Measurements from ENCODE around the gene ATF6. TPM values are rescaled to one million over a fixed set of nuclear protein-coding genes. Genes with fewer than 3 reads are reported as not detected.

The ATF6 gene
- total RNA-seq, 2 experiments from 2014 or later = 23.5 to 24.6 TPM

GRCh38 chr1:161726473-161727255 is 39.5 kb upstream of the ATF6 start:
- Mint-ChIP-seq H3K9me3 (no peaks in the 10 kb centered on the region), H3K4me3 (peak overlapping the region; percentile 76), H3K27ac (peak overlapping the region; percentile 11), H3K4me1 (ENCODE audit: low read depth) (peaks cover 46% of the 10 kb centered on the region), H3K36me3 (ENCODE audit: low read depth) (no peaks in the 10 kb centered on the region), H3K27me3 (ENCODE audit: low read depth) (peaks cover 7% of the 10 kb centered on the region)
- intact Hi-C loops (cut with micrococcal nuclease) = loop anchor here (2.0 kb wide), 1 partner anchor 14 kb away; no protein-coding TSS in a partner anchor
- peak; percentile 69 for DNase-seq
- CTCF ChIA-PET = interaction anchor here (1.2 to 8.2 kb wide), 3 partner anchors 13 to 239 kb away, joined by 4 to 76 read pairs (median 5); partner anchors contain the start of gene DUSP12

- Mint-ChIP-seq H3K27me3 (ENCODE audit: low read depth) (peaks cover 4% of the 10 kb centered on the region), H3K36me3 (ENCODE audit: low read depth) (no peaks in the 10 kb centered on the region), H3K4me1 (ENCODE audit: low read depth) (peaks cover 42% of the 10 kb centered on the region), H3K27ac (no peak overlapping the region), H3K9me3 (no peaks in the 10 kb centered on the region), H3K4me3 (peak overlapping the region; percentile 76)
- CTCF ChIA-PET = interaction anchor here (1.2 to 8.2 kb wide), 3 partner anchors 13 to 240 kb away, joined by 4 to 76 read pairs (median 5); partner anchors contain the start of gene DUSP12
- peak; percentile 38 for DNase-seq
- intact Hi-C loops (cut with micrococcal nuclease) = loop anchor here (2.0 kb wide), 1 partner anchor 13 kb away; no protein-coding TSS in a partner anchor
Measured at GRCh38 chr1:161727256-161727924, 38.7 kb upstream of the ATF6 start.

- H3K4me1 Mint-ChIP-seq (ENCODE audit: low read depth) = peaks cover 42% of the 10 kb centered on the region
- peaks cover 6% of the 10 kb centered on the region for H3K27me3 Mint-ChIP-seq (ENCODE audit: low read depth)
- no peak for DNase-seq
- intact Hi-C loops (cut with micrococcal nuclease) = no loop called here
- no peak overlapping the region for H3K4me3 Mint-ChIP-seq
- no peaks in the 10 kb centered on the region for H3K36me3 Mint-ChIP-seq (ENCODE audit: low read depth)
- CTCF ChIA-PET = interaction anchor here (8.2 kb wide), 1 partner anchor 11 kb away, joined by 76 read pairs; no protein-coding TSS in a partner anchor
- H3K9me3 Mint-ChIP-seq = no peaks in the 10 kb centered on the region
- H3K27ac Mint-ChIP-seq = peak overlapping the region; percentile 4
Measured at GRCh38 chr1:161728376-161729226, 37.5 kb upstream of the ATF6 start.

- peaks cover 42% of the 10 kb centered on the region for H3K4me1 Mint-ChIP-seq (ENCODE audit: low read depth)
- peak overlapping the region; percentile 21 for H3K27ac Mint-ChIP-seq
- H3K27me3 Mint-ChIP-seq (ENCODE audit: low read depth) = peaks cover 6% of the 10 kb centered on the region
- no peak overlapping the region for H3K4me3 Mint-ChIP-seq
- no peaks in the 10 kb centered on the region for H3K36me3 Mint-ChIP-seq (ENCODE audit: low read depth)
- intact Hi-C loops (cut with micrococcal nuclease) = loop anchor here (1.0 to 2.0 kb wide), 4 partner anchors 14 to 118 kb away; partner anchors contain the start of genes DUSP12 and FCRLA
- DNase-seq = peak; percentile 62
- CTCF ChIA-PET = interaction anchor here (0.8 to 8.2 kb wide), 2 partner anchors 10 to 243 kb away, joined by 4 to 76 read pairs; no protein-coding TSS in a partner anchor
- H3K9me3 Mint-ChIP-seq = no peaks in the 10 kb centered on the region
Measured at GRCh38 chr1:161730050-161730564, 36.0 kb upstream of the ATF6 start.

- peaks cover 39% of the 10 kb centered on the region for H3K4me1 Mint-ChIP-seq (ENCODE audit: low read depth)
- CTCF ChIA-PET = interaction anchor here (8.2 kb wide), 1 partner anchor 9 kb away, joined by 76 read pairs; no protein-coding TSS in a partner anchor
- H3K36me3 Mint-ChIP-seq (ENCODE audit: low read depth) = no peaks in the 10 kb centered on the region
- H3K4me3 Mint-ChIP-seq = no peak overlapping the region
- peaks cover 2% of the 10 kb centered on the region for H3K27me3 Mint-ChIP-seq (ENCODE audit: low read depth)
- H3K9me3 Mint-ChIP-seq = no peaks in the 10 kb centered on the region
- DNase-seq = no peak
- intact Hi-C loops (cut with micrococcal nuclease) = loop anchor here (2.0 kb wide), 1 partner anchor 24 kb away; the partner anchor contains the start of gene FCRLA
- no peak overlapping the region for H3K27ac Mint-ChIP-seq
Measured at GRCh38 chr1:161731241-161731640, 34.9 kb upstream of the ATF6 start.

GRCh38 chr1:161731981-161732718 is 34.0 kb upstream of the ATF6 start:
- Mint-ChIP-seq H3K4me3 (no peak overlapping the region), H3K4me1 (ENCODE audit: low read depth) (peaks cover 44% of the 10 kb centered on the region), H3K9me3 (no peaks in the 10 kb centered on the region), H3K27me3 (ENCODE audit: low read depth) (peaks cover 2% of the 10 kb centered on the region), H3K27ac (no peak overlapping the region), H3K36me3 (ENCODE audit: low read depth) (no peaks in the 10 kb centered on the region)
- DNase-seq = no peak
- intact Hi-C loops (cut with micrococcal nuclease) = loop anchor here (2.0 kb wide), 1 partner anchor 25 kb away; the partner anchor contains the start of gene FCRLA
- CTCF ChIA-PET = interaction anchor here (0.5 to 8.2 kb wide), 3 partner anchors 8 to 305 kb away, joined by 4 to 76 read pairs (median 5); no protein-coding TSS in a partner anchor

- DNase-seq = no peak
- peaks cover 2% of the 10 kb centered on the region for H3K27me3 Mint-ChIP-seq (ENCODE audit: low read depth)
- intact Hi-C loops (cut with micrococcal nuclease) = no loop called here
- H3K4me1 Mint-ChIP-seq (ENCODE audit: low read depth) = peaks cover 34% of the 10 kb centered on the region
- H3K4me3 Mint-ChIP-seq = no peak overlapping the region
- no peaks in the 10 kb centered on the region for H3K9me3 Mint-ChIP-seq
- CTCF ChIA-PET = interaction anchor here (0.6 to 1.4 kb wide), 2 partner anchors 20 to 204 kb away, joined by 3 to 4 read pairs; no protein-coding TSS in a partner anchor
- H3K36me3 Mint-ChIP-seq (ENCODE audit: low read depth) = no peaks in the 10 kb centered on the region
- no peak overlapping the region for H3K27ac Mint-ChIP-seq
Measured at GRCh38 chr1:161733526-161733925, 32.6 kb upstream of the ATF6 start.

- CTCF ChIA-PET = interaction anchor here (1.6 kb wide), 1 partner anchor 88 kb away, joined by 4 read pairs; no protein-coding TSS in a partner anchor
- intact Hi-C loops (cut with micrococcal nuclease) = no loop called here
- no peak overlapping the region for H3K4me3 Mint-ChIP-seq
- H3K27ac Mint-ChIP-seq = no peak overlapping the region
- H3K36me3 Mint-ChIP-seq (ENCODE audit: low read depth) = no peaks in the 10 kb centered on the region
- DNase-seq = no peak
- peaks cover 2% of the 10 kb centered on the region for H3K27me3 Mint-ChIP-seq (ENCODE audit: low read depth)
- H3K9me3 Mint-ChIP-seq = no peaks in the 10 kb centered on the region
- H3K4me1 Mint-ChIP-seq (ENCODE audit: low read depth) = peaks cover 18% of the 10 kb centered on the region
Measured at GRCh38 chr1:161735837-161736236, 30.3 kb upstream of the ATF6 start.

- H3K4me1 Mint-ChIP-seq (ENCODE audit: low read depth) = peaks cover 16% of the 10 kb centered on the region
- intact Hi-C loops (cut with micrococcal nuclease) = no loop called here
- CTCF ChIA-PET = interaction anchor here (1.6 to 7.1 kb wide), 4 partner anchors 7 to 252 kb away, joined by 4 to 76 read pairs (median 58); no protein-coding TSS in a partner anchor
- peaks cover 2% of the 10 kb centered on the region for H3K27me3 Mint-ChIP-seq (ENCODE audit: low read depth)
- no peak overlapping the region for H3K27ac Mint-ChIP-seq
- no peaks in the 10 kb centered on the region for H3K9me3 Mint-ChIP-seq
- H3K4me3 Mint-ChIP-seq = no peak overlapping the region
- H3K36me3 Mint-ChIP-seq (ENCODE audit: low read depth) = no peaks in the 10 kb centered on the region
- DNase-seq = peak; percentile 46
Measured at GRCh38 chr1:161736335-161736969, 29.7 kb upstream of the ATF6 start.

GRCh38 chr1:161737625-161738024 is 28.5 kb upstream of the ATF6 start:
- no peak for DNase-seq
- Mint-ChIP-seq H3K4me1 (ENCODE audit: low read depth) (peaks cover 16% of the 10 kb centered on the region), H3K27ac (no peak overlapping the region), H3K27me3 (ENCODE audit: low read depth) (peaks cover under 1% of the 10 kb centered on the region), H3K4me3 (no peak overlapping the region), H3K9me3 (no peaks in the 10 kb centered on the region), H3K36me3 (ENCODE audit: low read depth) (no peaks in the 10 kb centered on the region)
- CTCF ChIA-PET = interaction anchor here (0.6 to 7.1 kb wide), 7 partner anchors 8 to 513 kb away, joined by 3 to 76 read pairs (median 6); no protein-coding TSS in a partner anchor
- intact Hi-C loops (cut with micrococcal nuclease) = no loop called here
